IPS-20b (cell line): Measurements from ENCODE around the gene KLHL12.

Source experiments
- H3K27ac ChIP-seq: one replicate; pipeline ENCODE4 v1.5.1; 2013; ENCODE audit warnings: low read length
- H3K27me3 ChIP-seq: 2 replicates; pipeline ENCODE4 v1.6.1; 2013; ENCODE audit warnings: mild to moderate bottlenecking, low read length, inconsistent platforms; ENCODE audit not compliant: insufficient read depth
- H3K36me3 ChIP-seq: 2 replicates; pipeline ENCODE4 v1.6.1; 2013; ENCODE audit warnings: low read depth, mild to moderate bottlenecking, inconsistent platforms, low read length, moderate library complexity; ENCODE audit not compliant: insufficient read depth
- H3K4me1 ChIP-seq: 2 replicates; pipeline ENCODE4 v1.6.1; 2013; ENCODE audit warnings: mild to moderate bottlenecking, control low read depth, inconsistent platforms, low read length, moderate library complexity; ENCODE audit not compliant: insufficient read depth
- H3K4me3 ChIP-seq: 2 replicates; pipeline ENCODE4 v1.5.1; 2013; ENCODE audit warnings: mild to moderate bottlenecking, low read length, inconsistent platforms
- H3K9ac ChIP-seq: 2 replicates; pipeline ENCODE4 v1.6.1; 2013; ENCODE audit warnings: low read depth, mild to moderate bottlenecking, inconsistent platforms, low read length, moderate library complexity
- H3K9me3 ChIP-seq: 2 replicates; pipeline ENCODE4 v1.6.1; 2013; ENCODE audit warnings: mild to moderate bottlenecking, low read depth, low read length, inconsistent platforms; ENCODE audit not compliant: insufficient read depth

Gene KLHL12

DNA sequence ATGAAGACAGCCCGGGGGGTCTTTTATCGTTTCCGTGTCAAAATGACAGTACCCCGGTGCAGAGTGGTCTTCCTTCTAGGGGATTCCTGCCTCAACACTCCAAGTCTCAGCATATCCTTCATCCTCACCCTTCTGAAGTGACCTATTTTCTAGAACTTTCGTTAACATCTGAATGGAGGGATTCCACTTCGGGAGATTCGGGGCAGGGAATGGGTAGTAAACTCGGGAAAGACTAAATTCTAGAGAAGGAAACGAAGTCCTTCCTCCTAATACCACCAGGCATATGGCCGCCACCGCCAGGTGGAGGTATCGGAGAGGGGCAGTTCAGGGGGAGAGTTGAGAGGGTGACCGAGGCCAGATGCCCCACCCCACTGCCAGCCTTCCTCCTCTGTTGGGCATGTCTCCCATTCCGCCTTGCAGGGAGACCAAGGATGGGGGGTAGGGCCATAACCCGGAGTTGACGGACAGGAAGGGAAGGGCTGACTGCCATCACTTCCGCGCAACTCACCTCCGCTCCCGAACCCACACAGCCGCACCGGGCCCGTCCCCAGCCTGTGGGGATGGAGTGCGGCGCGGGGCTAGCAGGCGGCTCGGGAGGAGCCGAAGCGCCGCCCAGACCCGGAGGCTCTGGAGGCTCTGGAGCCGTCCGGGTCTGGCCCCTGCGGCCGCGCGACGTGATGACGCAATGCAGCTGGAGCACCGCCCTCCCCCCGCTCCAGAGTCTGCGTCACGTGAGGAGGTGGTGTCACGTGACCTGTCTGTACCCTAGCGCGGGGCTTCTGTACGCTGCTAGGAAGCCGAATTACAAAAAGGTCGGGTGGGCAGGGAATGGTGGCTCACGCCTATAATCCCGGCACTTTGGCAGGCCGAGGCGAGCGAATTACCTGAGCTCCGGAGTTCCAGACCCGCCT lies at the start of gene KLHL12:
KLHL12 (minus strand) TSS at position 654 of the 911 bp plus-strand sequence. CDS start 2,072 bp downstream, outside the sequence.
- Histone ChIP-seq H3K4me3 (peak within 1 kb of the TSS; percentile 80), H3K4me1 (no peaks in the 10 kb centered on the region), H3K27ac (peak within 1 kb of the TSS; percentile 65), H3K27me3 (no peaks in the 10 kb centered on the region), H3K36me3 (peaks cover 26% of the 10 kb centered on the region), H3K9me3 (no peaks in the 10 kb centered on the region), H3K9ac (peak within 1 kb of the TSS; percentile 73)

DNA sequence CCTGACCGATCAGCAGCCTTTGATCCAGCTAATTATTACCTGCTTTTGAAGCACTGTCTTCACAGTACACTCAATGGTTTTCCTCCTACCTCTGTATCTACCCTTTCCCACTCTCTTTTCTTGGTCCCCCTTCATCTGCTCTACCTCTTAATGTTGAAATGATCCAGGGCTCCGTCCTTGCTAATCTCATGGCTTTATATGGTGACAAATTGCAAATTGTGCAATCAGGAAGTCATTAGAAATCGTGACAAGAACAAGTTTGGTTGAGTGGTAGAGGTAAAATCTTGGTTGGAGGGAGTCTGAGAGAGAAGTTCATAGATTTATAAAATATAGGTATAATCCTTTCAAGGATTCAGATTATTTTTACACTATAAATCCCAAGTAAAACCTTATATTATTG lies 49.6 kb upstream of the KLHL12 start:
- Histone ChIP-seq H3K27me3 (no peaks in the 10 kb centered on the region), H3K4me3 (no peak overlapping the region), H3K27ac (no peak overlapping the region), H3K9ac (no peak overlapping the region), H3K36me3 (no peaks in the 10 kb centered on the region), H3K4me1 (0 out of 2 replicates have a peak, but pooled peaks cover 2% of the 10 kb centered on the region), H3K9me3 (no peaks in the 10 kb centered on the region)

DNA sequence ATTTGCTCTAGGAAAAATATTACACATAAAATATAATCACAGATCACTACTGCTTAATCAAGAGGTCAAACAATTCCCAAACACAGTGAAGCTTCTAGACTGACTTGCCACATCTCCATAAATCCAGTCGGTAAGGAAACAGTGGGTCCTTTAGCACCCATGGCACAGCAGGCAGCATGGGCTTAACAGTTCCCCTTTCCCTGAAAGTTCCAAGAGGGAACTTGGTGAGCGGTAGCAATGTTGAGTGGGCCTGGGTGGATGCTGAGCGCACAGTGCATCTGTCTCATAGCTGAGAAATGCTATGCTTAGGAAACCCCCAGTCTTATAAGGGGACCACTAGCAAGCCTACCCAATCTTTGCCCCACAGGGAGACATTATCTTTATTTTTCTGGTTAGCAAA lies 47.8 kb upstream of the KLHL12 start:
- H3K4me3 ChIP-seq: no peak overlapping the region
- H3K9ac ChIP-seq: no peak overlapping the region
- H3K4me1 ChIP-seq: 0 out of 2 replicates have a peak, but pooled peaks cover 2% of the 10 kb centered on the region
- no peak overlapping the region for H3K27ac ChIP-seq
- no peaks in the 10 kb centered on the region for H3K27me3 ChIP-seq
- H3K36me3 ChIP-seq: no peaks in the 10 kb centered on the region
- no peaks in the 10 kb centered on the region for H3K9me3 ChIP-seq

DNA sequence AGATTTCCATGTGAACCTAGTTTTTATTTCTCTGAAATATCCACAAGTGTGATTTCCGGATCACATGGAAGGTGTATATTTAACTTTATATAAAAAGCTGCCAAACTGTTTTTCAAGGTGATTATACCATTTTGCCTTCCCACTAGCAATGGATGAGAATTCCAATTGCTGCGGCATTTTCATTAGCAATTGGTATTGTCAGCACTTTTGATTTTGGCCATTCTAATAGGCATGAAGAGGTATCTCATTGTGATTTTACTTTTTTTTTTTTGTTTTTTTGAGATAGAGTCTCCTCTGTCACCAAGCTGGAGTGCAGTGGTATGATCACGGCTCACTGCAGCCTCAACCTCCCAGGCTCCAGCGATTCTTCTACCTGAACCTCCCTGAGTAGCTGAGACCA lies 45.0 kb upstream of the KLHL12 start:
- Histone ChIP-seq H3K27ac (no peak overlapping the region), H3K27me3 (peaks cover 11% of the 10 kb centered on the region; the same call in 1 of the 2 replicates), H3K9ac (no peak overlapping the region), H3K4me3 (no peak overlapping the region), H3K36me3 (no peaks in the 10 kb centered on the region), H3K9me3 (no peaks in the 10 kb centered on the region), H3K4me1 (peaks cover 3% of the 10 kb centered on the region; the same call in 1 of the 2 replicates)

DNA sequence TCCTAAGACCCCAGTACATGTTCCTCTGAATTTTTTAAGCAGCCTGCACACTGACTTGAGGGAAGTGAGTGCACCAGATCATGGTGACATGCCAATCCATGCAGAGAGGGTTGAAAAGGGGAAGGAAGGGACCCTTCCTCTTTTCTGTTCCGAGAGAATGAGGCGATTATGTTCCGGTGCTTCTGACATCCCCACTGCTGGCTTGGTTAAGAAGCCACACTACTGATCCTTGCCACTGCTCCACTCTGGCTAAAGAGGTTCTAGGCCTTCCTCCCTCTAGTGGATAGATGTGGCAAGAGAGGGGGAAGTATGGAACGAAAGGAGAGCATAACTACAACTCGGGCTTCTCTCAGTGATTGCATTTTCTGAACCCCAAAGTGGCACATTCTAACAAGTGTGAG lies 41.9 kb upstream of the KLHL12 start:
- peaks cover 11% of the 10 kb centered on the region for H3K27me3 ChIP-seq
- peaks cover 3% of the 10 kb centered on the region; the same call in 1 of the 2 replicates for H3K4me1 ChIP-seq
- no peak overlapping the region for H3K4me3 ChIP-seq
- peaks cover 9% of the 10 kb centered on the region for H3K36me3 ChIP-seq
- H3K9ac ChIP-seq: no peak overlapping the region
- H3K27ac ChIP-seq: no peak overlapping the region
- no peaks in the 10 kb centered on the region for H3K9me3 ChIP-seq

DNA sequence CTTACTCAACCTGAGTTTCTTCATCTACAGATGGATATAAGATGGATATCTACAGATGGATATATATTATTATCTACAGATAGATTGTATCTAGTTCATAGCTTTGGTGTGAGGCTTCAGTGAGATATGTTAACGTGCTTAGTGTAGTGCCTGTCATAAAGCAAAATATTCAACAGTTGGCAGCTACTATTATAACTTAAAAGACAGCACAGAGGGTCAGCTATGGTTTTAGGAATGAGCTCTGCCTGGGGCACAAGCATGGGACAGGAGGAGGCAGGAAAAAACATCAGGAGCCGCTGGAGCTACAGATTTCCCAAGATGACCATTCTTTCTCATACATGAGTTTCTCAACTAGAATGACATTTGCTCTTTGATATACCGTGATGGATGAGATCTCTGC lies 41.3 kb upstream of the KLHL12 start:
- Histone ChIP-seq H3K27ac (no peak overlapping the region), H3K36me3 (peaks cover 13% of the 10 kb centered on the region), H3K4me3 (peak overlapping the region; percentile 75; the same call in 1 of the 2 replicates), H3K9ac (no peak overlapping the region), H3K27me3 (peaks cover 11% of the 10 kb centered on the region), H3K4me1 (peaks cover 3% of the 10 kb centered on the region; the same call in 1 of the 2 replicates), H3K9me3 (no peaks in the 10 kb centered on the region)

DNA sequence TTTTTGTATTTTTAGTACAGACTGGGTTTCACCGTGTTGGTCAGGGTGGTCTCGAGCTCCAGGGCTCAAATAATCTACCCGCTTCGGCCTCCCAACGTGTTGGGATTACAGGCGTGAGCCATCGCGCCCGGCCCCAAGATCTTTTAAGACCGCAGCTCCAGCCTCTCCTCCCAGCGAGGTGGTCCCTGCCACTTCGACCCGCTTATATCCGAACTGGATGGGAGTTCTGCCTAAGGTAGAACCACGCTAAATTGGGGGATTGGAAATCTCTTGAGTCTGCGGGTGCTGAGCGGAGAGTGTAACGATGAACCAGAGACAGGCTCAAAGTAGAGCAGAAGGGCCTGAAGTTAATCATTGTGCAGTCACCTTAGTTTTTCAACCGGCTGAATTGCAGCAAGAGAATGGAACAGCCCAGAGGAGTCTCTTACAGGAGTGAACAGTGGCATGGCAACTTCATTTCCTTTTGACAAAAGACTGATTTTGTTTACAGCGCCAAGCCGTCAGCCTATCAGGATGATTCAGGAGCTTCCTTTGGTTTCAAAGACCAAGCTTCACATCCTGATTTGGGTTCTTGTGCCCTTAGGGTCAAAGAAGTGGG lies 40.7 kb upstream of the KLHL12 start:
- H3K9me3 ChIP-seq: no peaks in the 10 kb centered on the region
- H3K4me1 ChIP-seq: peaks cover 3% of the 10 kb centered on the region; the same call in 1 of the 2 replicates
- peak overlapping the region; percentile 75 for H3K4me3 ChIP-seq
- H3K27me3 ChIP-seq: peaks cover 11% of the 10 kb centered on the region
- H3K9ac ChIP-seq: peak overlapping the region; percentile 68; the same call in 1 of the 2 replicates
- peaks cover 17% of the 10 kb centered on the region for H3K36me3 ChIP-seq
- H3K27ac ChIP-seq: no peak overlapping the region

DNA sequence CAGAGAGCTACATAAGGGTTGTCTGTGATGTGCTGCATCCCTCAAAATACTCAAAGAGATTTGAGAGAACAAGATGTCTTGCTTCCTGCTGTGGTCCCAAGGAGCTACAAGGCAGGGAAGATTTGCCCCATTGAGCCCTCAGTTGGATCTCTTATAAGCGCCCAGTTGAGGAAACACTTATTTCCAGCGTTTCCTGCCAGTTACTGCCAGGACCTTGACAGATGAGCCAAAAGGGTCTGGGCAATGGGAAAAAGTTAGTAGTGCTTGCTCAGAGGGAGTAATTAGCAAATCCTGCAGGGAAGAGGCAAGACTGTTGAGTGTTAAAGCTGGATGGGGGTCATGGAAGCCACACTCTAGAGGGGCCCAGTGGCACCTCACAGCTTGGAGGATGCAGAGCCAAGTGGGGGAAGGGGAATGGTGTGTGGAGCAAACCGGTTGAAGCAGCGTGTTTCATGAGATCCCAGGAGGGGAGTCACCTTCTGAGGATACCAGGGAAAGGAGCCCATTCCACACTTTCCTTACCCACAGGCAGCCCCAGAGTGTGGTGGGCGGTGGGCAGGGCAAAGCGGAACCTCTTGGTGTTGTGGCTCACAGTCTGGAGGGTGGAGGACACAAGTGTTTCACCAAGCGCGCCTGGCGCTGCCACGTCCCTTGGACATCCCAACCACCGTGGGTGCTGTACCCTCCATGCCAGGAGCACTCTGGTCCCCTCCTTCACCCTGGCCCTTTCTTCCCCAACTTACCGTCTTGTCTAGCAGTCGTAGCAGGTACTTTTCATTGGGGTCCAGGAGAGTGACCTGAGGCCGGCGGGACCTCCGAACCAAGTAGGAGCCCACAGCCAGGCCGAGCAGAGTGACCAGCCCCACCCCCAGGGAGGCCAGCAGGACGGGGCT lies 39.2 kb upstream of the KLHL12 start:
- Histone ChIP-seq H3K36me3 (peaks cover 26% of the 10 kb centered on the region), H3K4me3 (peak overlapping the region; percentile 91), H3K9me3 (no peaks in the 10 kb centered on the region), H3K4me1 (peaks cover 3% of the 10 kb centered on the region; the same call in 1 of the 2 replicates), H3K9ac (peak overlapping the region; percentile 86; the same call in 1 of the 2 replicates), H3K27ac (no peak overlapping the region), H3K27me3 (peaks cover 11% of the 10 kb centered on the region)

DNA sequence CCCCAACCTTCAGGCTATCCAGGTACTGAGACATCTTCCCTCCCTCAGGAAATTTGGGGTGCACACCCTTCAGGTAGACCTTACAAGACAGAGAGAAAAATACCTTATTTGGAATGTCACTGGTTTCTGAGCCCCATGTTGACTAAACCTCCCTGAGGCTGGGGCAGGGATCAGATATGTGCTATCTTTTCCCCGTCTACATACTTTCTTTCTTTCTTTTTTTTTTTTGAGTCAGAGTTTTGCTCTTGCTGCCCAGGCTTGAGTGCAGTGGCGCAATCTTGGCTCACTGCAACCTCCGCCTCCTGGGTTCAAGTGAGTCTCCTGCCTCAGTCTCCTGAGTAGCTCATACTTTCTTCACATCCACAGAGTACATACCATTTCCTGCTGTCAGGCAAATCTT lies 38.4 kb upstream of the KLHL12 start:
- Histone ChIP-seq H3K27ac (no peak overlapping the region), H3K9ac (no peak overlapping the region)

DNA sequence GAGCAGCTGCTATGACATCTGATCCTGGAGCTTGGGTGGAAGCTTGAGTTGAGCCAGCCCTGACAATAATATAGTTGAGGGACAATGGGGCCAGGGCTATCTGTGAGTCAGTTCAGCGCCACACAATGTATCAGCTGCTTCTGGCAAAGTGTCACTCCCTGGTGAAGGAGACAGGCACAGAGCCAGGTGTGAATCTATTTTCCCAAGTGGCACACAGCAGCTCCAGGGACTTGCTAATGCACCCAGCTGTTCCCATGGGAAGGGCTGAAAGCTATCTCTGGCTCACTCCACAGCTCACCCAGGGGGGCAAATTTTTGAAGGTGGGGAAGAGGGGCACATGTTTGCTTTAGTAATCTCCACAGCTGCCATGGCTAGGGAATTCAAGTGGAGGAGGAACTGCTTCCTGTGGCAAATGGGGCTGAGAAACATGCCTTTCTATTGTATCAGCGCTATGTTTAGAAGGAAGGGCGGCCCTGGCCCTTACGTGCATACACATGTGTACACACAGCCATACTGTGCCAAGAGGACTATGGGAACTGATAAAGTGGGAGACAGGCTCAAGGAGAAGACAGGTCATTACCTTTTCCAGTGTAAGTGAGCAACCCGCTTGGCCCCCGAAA lies 37.9 kb upstream of the KLHL12 start:
- Histone ChIP-seq H3K36me3 (peaks cover 26% of the 10 kb centered on the region), H3K9me3 (no peaks in the 10 kb centered on the region), H3K9ac (no peak overlapping the region), H3K27me3 (peaks cover 11% of the 10 kb centered on the region), H3K4me3 (no peak overlapping the region), H3K27ac (no peak overlapping the region), H3K4me1 (peaks cover 3% of the 10 kb centered on the region; the same call in 1 of the 2 replicates)

More for the DNA sequence above, 38.4 kb upstream of the KLHL12 start:
- Histone ChIP-seq H3K4me1 (peaks cover 3% of the 10 kb centered on the region; the same call in 1 of the 2 replicates), H3K27me3 (peaks cover 11% of the 10 kb centered on the region), H3K4me3 (no peak overlapping the region), H3K36me3 (peaks cover 26% of the 10 kb centered on the region), H3K9me3 (no peaks in the 10 kb centered on the region)
